GM12864 (cell line): ENCODE results near the gene PPP6R2.
"Not testable (repeated sequence)": the region's sequence is repeated elsewhere in the genome, so short reads cannot be mapped to it uniquely, and the experiment has no call there.

Experiments used
- DNase-seq: peaks from one replicate; pipeline ENCODE4 v3.0.0-alpha.2; 2011; ENCODE audit warnings: low read depth
- H3K4me3 ChIP-seq: 2 replicates; pipeline ENCODE4 v1.5.1; 2011; ENCODE audit warnings: mild to moderate bottlenecking, low read depth, low read length, control low read depth
- CTCF ChIP-seq: IDR thresholded peaks from 2 replicates; pipeline ENCODE4 v1.5.1; 2011; ENCODE audit warnings: low read depth, mild to moderate bottlenecking, moderate library complexity, low read length, control low read depth, inconsistent platforms; ENCODE audit errors: missing control alignments

PPP6R2 gene

DNA sequence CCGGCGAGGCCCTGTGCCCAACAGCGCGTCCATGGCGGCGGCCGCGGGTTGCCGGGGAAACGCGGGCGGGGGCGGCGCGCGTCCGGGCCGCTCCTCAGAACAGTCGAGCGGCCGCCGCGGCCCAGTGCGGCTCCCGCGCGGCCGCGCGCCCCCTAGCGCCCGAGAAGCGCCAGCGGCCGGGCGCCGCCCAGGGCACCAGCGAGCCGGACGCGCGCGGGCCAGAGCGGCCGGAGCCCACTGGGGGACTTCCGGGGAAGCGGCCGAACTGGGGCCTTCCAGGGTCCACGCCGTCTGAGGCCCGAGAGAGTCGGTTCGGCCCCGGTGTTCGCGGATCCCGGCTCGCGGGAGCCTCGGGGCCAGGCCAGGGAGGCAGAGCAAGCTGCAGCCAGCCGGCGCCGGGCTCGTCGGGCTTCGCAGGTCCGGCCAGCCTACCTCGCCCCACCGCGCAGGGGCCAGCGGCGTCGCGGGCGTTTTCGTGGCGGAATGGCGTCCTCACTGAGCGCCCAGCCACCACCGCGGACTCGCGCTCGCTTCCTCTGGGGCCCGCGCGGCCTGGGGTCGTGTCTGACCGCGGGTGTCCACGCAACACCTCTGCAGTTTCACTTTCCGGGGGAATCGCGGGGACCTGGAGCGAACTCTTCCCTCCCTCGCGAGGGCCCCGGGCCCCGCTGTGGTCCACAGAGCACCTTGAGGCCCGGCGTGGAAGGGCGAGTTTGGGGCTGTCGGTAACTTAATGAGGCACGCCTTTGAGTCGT, 16.0 kb upstream of the PPP6R2 start, which contains the start of gene DENND6B:
Gene DENND6B, minus strand, starts transcription at position 57 of the 755 bp plus-strand sequence. Its CDS starts 24 bp downstream, at position 33.
- peak; percentile 51 for TF ChIP-seq CTCF
- no peak for DNase-seq
- H3K4me3 ChIP-seq, result peak within 1 kb of the TSS; percentile 86

DNA sequence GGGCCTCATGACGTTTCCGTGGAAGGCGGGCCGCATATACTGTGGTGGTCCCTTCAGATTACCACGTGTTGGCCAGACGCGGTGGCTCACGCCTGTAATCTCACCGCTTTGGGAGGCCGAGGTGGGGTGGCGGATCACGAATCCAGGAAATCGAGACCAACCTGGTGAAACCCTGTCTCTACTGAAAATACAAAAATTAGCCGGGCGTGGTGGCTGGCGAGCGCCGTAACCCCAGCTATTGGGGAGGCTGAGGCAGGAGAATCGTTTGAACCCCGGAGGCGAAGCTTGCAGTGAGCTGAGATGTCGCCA, 15.5 kb upstream of the PPP6R2 start:
- DNase-seq, result no peak
- H3K4me3 ChIP-seq, result peak overlapping the region; percentile 86
- TF ChIP-seq CTCF, result no peak

GRCh38 chr22:50329236-50329635, 13.9 kb upstream of the PPP6R2 start:
- H3K4me3 ChIP-seq, result no peak overlapping the region
- no peak for DNase-seq
- TF ChIP-seq CTCF, result no peak

GRCh38 chr22:50334433-50334832, 8.7 kb upstream of the PPP6R2 start:
- not testable (repeated sequence) for H3K4me3 ChIP-seq

DNA sequence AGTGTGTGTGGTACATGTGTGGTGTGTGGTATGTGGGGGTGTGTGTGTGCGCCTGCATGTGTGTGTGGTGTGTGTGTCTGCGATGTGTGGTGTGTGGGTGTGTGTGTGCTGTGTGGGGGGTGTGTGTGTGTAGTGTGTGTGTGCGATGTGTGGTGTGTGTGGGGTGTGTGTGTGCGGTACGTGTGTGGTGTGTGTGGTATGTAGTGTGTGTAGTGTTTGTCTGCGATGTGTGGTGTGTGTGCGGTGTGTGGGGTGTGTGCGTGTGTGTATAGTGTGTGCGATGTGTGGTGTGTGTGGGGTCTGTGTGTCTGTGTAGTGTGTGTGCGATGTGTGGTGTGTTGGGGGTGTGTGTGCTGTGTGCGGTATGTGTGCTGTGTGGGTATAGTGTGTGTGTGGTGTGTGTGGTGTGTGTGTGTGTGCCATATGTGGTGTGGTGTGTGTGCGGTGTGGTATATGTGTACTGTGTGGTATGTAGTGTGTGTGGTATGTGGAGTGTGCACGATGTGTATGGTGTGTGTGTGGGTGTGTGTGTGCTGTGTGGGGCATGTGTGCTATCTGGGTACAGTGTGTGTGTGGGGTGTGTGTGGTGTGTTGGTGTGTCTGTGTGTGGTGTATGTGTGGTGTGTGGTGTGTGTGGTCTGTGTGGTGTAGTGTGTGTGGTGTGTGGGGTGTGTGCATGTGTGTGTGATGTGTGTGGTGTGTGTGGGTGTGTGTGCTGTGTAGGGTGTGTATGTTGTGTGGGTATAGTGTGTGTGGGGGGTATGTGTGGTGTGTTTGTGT, 5.7 kb upstream of the PPP6R2 start:
- TF ChIP-seq CTCF, result no peak
- no peak for DNase-seq
- H3K4me3 ChIP-seq, result no peak overlapping the region

More at GRCh38 chr22:50334433-50334832, 8.7 kb upstream of the PPP6R2 start:
- not testable (repeated sequence) for DNase-seq

DNA sequence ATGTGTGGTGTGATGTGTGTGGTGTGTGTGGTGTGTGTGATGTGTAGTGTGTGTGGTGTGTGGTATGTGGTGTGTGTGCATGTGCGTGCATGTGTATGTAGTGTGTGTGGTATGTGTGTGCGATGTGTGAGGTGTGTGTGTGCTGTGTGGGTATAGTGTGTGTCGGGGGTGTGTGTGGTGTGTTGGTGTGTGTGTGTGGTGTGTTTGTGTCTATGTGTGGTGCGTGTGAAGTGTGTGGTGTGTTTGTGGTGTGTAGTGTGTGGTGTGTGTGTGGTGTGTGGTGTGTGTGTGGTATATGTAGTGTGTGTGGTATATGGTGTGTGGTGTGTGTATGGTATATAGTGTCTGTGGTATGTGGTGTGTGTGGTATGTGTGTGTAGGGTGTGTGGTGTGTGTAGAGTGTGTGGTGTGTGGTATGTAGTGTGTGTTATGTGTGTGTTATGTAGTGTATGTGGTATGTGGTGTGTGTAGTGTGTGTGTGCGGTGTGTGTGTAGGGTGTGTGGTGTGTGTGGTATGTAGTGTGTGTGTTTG, 5.0 kb upstream of the PPP6R2 start:
- H3K4me3 ChIP-seq, result no peak overlapping the region
- TF ChIP-seq CTCF, result no peak
- DNase-seq, result no peak

DNA sequence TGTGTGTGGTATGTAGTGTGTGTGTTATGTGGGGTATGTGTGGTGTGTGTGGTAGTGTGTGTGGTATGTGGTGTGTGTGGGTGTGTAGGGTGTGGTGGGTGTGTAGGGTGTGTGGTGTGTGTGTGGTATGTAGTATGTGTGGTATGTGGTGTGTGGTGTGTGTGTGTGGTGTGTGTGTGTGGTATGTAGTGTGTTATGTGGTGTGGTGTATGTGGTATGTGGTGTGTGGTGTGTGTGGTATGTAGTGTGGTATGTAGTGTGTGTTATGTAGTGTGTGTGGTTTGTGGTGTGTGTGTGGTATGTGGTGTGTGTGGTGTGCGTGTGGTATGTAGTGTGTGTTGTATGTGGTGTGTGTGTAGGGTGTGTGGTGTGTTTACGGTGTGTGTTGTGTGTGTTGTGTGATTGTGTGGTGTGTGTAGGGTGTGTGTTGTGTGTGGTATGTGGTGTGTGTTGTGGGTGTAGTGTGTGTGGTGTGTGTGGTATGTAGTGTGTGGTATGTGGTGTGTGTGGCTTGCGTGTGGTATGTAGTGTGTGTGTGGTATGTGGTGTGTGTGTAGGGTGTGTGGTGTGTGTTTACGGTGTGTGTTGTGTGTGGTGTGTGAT, 4.2 kb upstream of the PPP6R2 start:
- DNase-seq, result no peak
- H3K4me3 ChIP-seq, result no peak overlapping the region
- TF ChIP-seq CTCF, result no peak
